ENCODE results near the gene LHFPL6.
"Not testable (repeated sequence)": the region's sequence is repeated elsewhere in the genome, so short reads cannot be mapped to it uniquely, and the experiment has no call there.

The LHFPL6 gene

DNA sequence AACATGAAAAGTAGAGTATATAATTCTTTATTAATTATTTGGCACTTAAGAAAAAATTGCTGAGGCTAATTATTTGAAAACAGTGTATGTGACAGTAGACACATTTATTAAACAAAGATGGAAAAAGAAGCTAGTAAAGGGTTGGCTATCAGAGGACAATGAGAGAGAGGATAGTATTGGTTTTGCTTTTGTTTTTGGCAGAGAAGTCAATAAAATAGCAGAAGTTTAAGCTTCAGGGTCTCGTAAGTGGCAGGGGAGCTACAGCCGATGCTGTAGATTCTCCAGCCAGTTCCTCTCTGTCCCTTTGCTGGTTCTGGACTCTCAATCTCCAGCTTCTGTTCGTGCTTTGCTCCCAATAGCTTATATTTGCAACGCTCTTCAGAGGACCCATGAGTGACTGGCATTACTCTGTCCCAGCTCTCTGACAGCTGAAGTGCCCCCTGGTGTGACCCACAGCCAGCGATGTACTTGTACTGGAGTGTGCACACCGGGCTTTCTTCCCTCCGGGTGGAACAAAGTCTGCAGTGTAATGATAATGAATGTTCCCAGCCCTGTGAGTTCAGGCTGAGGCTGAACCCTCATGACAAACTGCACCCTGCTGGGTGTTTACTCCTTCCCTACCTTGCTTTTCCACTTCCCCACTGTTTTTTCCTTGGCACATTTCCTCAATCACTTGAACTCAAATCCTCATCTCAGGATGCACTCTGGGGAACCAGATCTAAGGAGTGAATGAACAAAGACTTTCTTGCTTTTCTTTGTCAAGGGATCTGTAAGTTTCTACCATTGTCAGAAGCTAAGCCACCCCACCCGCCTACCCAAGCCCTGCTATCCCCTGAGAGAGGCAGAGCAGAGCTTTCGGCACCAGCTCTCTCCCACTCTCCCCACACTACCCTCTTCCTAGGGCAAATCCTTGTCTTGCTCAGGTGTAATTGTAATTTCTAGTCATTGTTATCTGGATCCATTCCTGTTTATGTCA is 254.8 kb downstream of the LHFPL6 start:
- no peak for DNase-seq (ENCODE audit: low read depth)

DNA sequence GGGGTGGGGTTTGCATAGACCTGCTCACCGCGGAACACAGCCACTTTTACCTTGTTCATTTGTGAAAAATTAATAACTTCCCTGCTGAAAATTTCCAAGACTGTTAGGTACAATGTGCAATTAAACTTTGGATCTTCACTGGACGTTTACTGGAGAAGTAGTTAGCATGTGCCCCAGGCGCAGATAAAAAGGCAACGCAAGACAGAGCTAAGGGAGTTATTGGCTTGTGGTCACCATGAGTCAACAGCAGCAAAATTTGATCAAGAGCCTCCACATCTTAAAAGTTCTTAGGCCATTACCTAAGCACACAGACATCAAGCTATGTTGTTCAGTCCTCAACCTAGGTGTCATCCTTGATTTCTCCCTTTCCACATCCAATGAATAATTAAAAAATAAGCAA is 257.0 kb downstream of the LHFPL6 start:
- no peak for DNase-seq (ENCODE audit: low read depth)

DNA sequence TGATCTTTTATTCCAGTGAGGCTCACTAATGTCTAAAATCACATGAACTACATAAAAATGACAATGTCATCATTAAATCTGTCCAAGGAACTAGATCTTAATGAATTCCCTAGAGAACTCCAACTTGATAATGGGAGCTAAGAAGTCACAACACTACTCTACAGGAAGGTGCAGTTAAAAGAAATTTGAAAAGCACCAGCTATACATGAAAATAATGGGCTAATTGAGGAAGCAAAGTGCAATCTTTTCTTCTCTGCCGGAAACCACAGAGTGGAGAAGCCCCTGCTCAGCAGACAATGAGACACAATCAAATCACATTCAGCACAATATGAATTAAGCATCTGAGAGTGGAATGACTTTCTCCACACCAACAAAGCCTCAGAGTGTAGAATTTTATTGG is 261.7 kb downstream of the LHFPL6 start:
- no peak for DNase-seq (ENCODE audit: low read depth)

DNA sequence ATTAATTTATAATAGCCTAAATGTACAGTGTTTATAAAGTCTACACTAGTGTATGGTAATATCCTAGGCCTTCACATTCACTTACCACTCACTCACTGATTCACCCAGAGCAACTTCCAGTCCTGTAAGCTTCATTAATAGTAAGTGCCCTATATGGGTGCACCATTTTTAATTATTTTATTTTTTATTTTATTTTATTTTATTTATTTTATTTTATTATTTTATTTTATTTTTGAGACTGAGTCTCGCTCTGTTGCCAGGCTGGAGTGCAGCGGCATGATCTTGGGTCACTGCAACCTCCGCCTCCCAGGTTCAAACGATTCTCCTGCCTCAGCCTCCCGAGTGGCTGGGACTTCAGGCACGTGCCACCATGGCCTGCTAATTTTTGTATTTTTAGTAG is 264.9 kb downstream of the LHFPL6 start:
- DNase-seq (ENCODE audit: low read depth): not testable (repeated sequence)

DNA sequence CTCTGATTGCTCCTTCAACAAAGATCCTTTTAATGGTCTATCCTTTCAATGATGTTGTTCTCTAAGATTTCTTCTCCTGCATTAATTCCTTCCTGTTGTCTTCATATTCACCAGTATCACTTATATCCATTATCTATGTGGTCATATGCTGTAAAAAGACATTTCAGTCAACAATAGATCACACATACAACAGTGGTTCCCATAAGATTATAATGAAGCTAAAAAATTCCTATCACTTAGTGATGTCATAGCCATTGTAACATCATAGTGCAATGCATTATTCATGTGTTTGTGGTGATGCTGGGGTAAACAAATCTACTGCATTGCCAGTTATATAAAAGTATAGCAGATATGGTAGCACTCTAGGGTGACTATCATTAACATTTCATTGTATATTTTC is 266.1 kb downstream of the LHFPL6 start:
- DNase-seq (ENCODE audit: low read depth): no peak

- no peak for DNase-seq (ENCODE audit: low read depth)
Measured at GRCh38 chr13:39336207-39336606, 266.8 kb downstream of the LHFPL6 start.

DNA sequence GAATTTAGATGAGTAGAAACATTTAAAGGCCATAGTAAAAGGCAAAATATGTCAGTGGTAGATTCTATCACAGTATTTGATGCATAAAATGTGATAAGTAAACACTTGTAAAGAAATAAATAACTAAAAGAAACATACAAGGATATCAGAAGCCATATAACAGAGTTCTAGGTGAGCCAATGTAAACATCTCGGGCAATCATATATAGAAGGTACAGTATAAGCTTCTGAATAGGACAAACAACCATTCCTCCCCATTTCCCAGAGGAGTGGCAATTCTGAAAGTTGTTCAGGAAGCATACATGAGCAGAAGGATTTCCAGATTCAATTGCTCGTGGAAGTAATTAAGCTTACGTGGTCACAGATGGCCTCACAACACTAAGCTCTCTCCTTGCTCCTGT is 267.3 kb downstream of the LHFPL6 start:
- DNase-seq (ENCODE audit: low read depth): no peak

GRCh38 chr13:39330504-39330903 is 272.5 kb downstream of the LHFPL6 start:
- no peak for DNase-seq (ENCODE audit: low read depth)

- DNase-seq (ENCODE audit: low read depth): no peak
Measured at GRCh38 chr13:39329182-39329639, 273.8 kb downstream of the LHFPL6 start.

GRCh38 chr13:39327172-39327479 is 275.9 kb downstream of the LHFPL6 start:
- DNase-seq (ENCODE audit: low read depth): no peak

- no peak for DNase-seq (ENCODE audit: low read depth)
Measured at GRCh38 chr13:39326469-39327171, 276.4 kb downstream of the LHFPL6 start.

- DNase-seq (ENCODE audit: low read depth): no peak
Measured at GRCh38 chr13:39324806-39325311, 278.1 kb downstream of the LHFPL6 start.

DNA sequence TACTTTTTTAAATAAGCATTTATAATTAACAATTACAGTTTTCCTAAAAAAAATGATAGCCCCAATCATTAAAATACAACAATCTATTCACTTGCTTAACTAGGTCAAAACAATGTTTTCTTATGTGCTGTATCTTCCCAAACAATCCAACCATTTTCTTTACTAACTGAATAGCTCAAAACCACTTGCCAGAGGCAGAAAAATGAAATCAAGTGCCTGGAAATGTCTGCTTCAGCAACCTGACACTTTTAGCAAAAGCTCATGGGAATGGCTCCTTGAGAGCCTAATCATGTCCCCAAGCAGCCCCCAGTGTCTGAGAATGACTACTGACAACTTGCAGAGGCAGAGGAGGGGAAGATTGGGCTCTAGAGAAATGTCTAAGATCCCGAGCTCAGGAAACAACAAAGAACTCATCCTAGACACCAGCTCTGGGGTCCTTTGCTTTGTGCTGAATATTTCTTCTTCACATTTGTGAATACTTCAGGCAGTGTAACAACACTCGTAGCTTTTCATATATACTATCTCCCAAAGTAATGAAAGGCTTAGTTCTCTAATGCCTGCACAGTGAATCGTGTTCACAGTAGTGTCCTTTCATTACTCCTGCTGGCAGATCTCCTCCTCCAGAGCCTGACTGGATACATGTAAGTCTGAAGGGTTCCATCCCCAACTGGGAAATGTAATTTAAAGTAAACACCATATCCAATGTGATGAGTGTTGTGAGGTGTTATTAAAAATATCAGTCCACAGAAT is 280.0 kb downstream of the LHFPL6 start:
- no peak for DNase-seq (ENCODE audit: low read depth)

GRCh38 chr13:39321574-39321973 is 281.4 kb downstream of the LHFPL6 start:
- no peak for DNase-seq (ENCODE audit: low read depth)

- no peak for DNase-seq (ENCODE audit: low read depth)
Measured at GRCh38 chr13:39318161-39318560, 284.8 kb downstream of the LHFPL6 start.

GRCh38 chr13:39317291-39317690 is 285.7 kb downstream of the LHFPL6 start:
- no peak for DNase-seq (ENCODE audit: low read depth)

- no peak for DNase-seq (ENCODE audit: low read depth)
Measured at GRCh38 chr13:39315796-39316195, 287.2 kb downstream of the LHFPL6 start.

- DNase-seq (ENCODE audit: low read depth): no peak
Measured at GRCh38 chr13:39313721-39314120, 289.3 kb downstream of the LHFPL6 start.

GRCh38 chr13:39312596-39312995 is 290.4 kb downstream of the LHFPL6 start:
- DNase-seq (ENCODE audit: low read depth): no peak

DNA sequence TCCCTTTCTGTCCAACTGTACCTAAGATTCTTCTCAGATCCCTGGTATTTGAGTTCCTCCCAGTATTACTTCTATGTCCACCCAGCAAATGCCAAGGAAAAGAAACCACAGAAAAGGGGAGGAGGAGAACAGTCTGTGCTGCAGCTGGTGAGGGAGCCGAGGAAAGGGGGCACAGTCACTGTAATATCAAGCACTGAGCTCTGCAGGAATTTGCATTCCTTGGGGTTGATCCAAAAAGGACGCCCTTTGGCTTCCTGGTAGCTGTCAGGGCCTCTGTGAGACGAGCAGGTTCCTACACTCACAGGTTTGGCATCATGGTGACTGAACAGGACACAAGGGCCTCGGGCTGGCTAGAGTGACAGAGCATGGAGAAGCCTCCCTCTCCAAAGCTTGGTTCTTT is 291.4 kb downstream of the LHFPL6 start:
- DNase-seq (ENCODE audit: low read depth): no peak

- DNase-seq (ENCODE audit: low read depth): no peak
Measured at GRCh38 chr13:39310961-39311360, 292.0 kb downstream of the LHFPL6 start.

Measured in stimulated activated CD8-positive, alpha-beta memory T cell treated with anti-CD3 and anti-CD28 coated beads, Interleukin-12 subunit alpha, Interleukin-12 subunit beta, amount 100 ng/mL, for 1 hour (primary cell).